K562 (cell line): ENCODE results near the gene ATM. TPM values are rescaled to one million over a fixed set of nuclear protein-coding genes. Genes with fewer than 3 reads are reported as not detected.

Source experiments
- CBX3 ChIP-seq, 2 experiments: IDR thresholded peaks; 1 replicate in 1 of 2; 2 replicates in 1 of 2; pipeline ENCODE4 v1.6.1; 2012; ENCODE audit warnings: inconsistent platforms in 2 of 2, low read length in 2 of 2, borderline replicate concordance in 1 of 2, control low read depth in 1 of 2
- HDGF ChIP-seq: fragments of 450-650 bp; IDR thresholded peaks from 2 replicates; pipeline ENCODE4 v1.6.1; 2016
- MAFF ChIP-seq: IDR thresholded peaks from 2 replicates; pipeline ENCODE4 v1.6.1; 2012; ENCODE audit warnings: low read length, improper control_type of control experiment
- MCM7 ChIP-seq, 2 experiments: fragments of 450-650 bp; IDR thresholded peaks; 2 replicates each; pipeline ENCODE4 v1.6.1; 2016 to 2018
- NFE2L1 ChIP-seq: fragments of 450-650 bp; IDR thresholded peaks from 2 replicates; pipeline ENCODE4 v1.6.1; 2016; ENCODE audit warnings: missing genetic modification characterization, low read depth, mild to moderate bottlenecking, missing compliant biosample characterization, moderate library complexity, borderline replicate concordance
- PCBP1 ChIP-seq: fragments of 200-400 bp; formaldehyde crosslinking; IDR thresholded peaks from 2 replicates; pipeline ENCODE4 v1.6.1; 2018; ENCODE audit warnings: mild to moderate bottlenecking, low read depth, low read length; ENCODE audit not compliant: poor library complexity, severe bottlenecking
- RFX1 ChIP-seq: fragments of 450-650 bp; IDR thresholded peaks from 2 replicates; pipeline ENCODE4 v1.6.1; 2016; ENCODE audit warnings: mild to moderate bottlenecking, moderate library complexity
- RFX7 ChIP-seq: fragments of 250-450 bp; sonication (Bioruptor Pico); IDR thresholded peaks from 2 replicates; pipeline ENCODE4 v1.5.1; 2021; ENCODE audit warnings: mild to moderate bottlenecking
- XRCC3 ChIP-seq: fragments of 450-650 bp; IDR thresholded peaks from 2 replicates; pipeline ENCODE4 v1.6.1; 2017; ENCODE audit warnings: mild to moderate bottlenecking, moderate library complexity
- YY1 ChIP-seq, 3 experiments: IDR thresholded peaks; 2 replicates each; pipeline ENCODE4 v1.6.1; 2011; ENCODE audit warnings: low read length in 2 of 3, mild to moderate bottlenecking in 2 of 3, moderate library complexity in 2 of 3, borderline replicate concordance in 1 of 3, control low read depth in 1 of 3, low read depth in 1 of 3; ENCODE audit not compliant: insufficient read depth in 3 of 3, insufficient replicate concordance in 2 of 3, control insufficient read depth in 1 of 3, insufficient read length in 1 of 3; ENCODE audit errors: extremely low read depth in 1 of 3
- ZBTB12 ChIP-seq: fragments of 250-450 bp; sonication (Bioruptor Pico); IDR thresholded peaks from 2 replicates; pipeline ENCODE4 v1.4.0; 2020
- ZKSCAN1 ChIP-seq: fragments of 150-350 bp; IDR thresholded peaks from 2 replicates; pipeline ENCODE4 v1.6.1; 2016; ENCODE audit warnings: low read depth, low read length
- ZNF395 ChIP-seq: fragments of 200-800 bp; sonication (Bioruptor generic); IDR thresholded peaks from 2 replicates; pipeline ENCODE4 v1.6.1; 2017; ENCODE audit warnings: missing genetic modification characterization, missing compliant biosample characterization
- ZNF707 ChIP-seq: fragments of 250-450 bp; sonication (Bioruptor Pico); conservative IDR thresholded peaks from 2 replicates; pipeline ENCODE4 v1.8.0; 2022; ENCODE audit warnings: inconsistent platforms, mild to moderate bottlenecking, moderate library complexity
- polyA plus RNA-seq, 8 experiments: library from polyadenylated mRNA; depleted of rRNA in 4 of 8; stranded (reverse) in 5 of 8; unstranded in 3 of 8; fragments of >200 nt; fragmentation: Nextera tagmentation in 2 of 8; fragmentation: Illumina TruSeq in 1 of 8; extraction: Ambion mirVana in 2 of 8; extraction: Trizol in 1 of 8; gene quantifications; 2 replicates each; pipeline versions ENCODE4 v1.2.1 to v1.2.3, GENCODE V29; 2011 to 2014; ENCODE audit warnings: inconsistent platforms in 1 of 8, missing spikeins in 1 of 8
- total RNA-seq, 7 experiments: library from RNA; depleted of rRNA in 6 of 7; stranded (reverse); fragments of >200 nt in 6 of 7; fragmentation: Illumina TruSeq in 2 of 7; extraction: Trizol in 2 of 7; gene quantifications; 2 replicates each; pipeline versions ENCODE4 v1.2.1 to v1.2.3, GENCODE V29; 2011 to 2021; ENCODE audit warnings: low replicate concordance in 1 of 7
- TF ChIP-seq, protein P1 (sequence below): fragments of 150-350 bp; conservative IDR thresholded peaks from 2 replicates; pipeline ENCODE4 v1.6.1; 2014; ENCODE audit warnings: low read length
- TF ChIP-seq, protein P2 (sequence below): fragments of 450-650 bp; IDR thresholded peaks from 2 replicates; pipeline ENCODE4 v1.6.1; 2017; ENCODE audit warnings: antibody characterized with exemption

The ATM gene
- total and polyA plus RNA-seq, 9 of the 15 experiments (the other 6 are each of a cell fraction or from before 2014, with no cell fraction given), result 8.3 to 46.8 (median 26.2) TPM

DNA sequence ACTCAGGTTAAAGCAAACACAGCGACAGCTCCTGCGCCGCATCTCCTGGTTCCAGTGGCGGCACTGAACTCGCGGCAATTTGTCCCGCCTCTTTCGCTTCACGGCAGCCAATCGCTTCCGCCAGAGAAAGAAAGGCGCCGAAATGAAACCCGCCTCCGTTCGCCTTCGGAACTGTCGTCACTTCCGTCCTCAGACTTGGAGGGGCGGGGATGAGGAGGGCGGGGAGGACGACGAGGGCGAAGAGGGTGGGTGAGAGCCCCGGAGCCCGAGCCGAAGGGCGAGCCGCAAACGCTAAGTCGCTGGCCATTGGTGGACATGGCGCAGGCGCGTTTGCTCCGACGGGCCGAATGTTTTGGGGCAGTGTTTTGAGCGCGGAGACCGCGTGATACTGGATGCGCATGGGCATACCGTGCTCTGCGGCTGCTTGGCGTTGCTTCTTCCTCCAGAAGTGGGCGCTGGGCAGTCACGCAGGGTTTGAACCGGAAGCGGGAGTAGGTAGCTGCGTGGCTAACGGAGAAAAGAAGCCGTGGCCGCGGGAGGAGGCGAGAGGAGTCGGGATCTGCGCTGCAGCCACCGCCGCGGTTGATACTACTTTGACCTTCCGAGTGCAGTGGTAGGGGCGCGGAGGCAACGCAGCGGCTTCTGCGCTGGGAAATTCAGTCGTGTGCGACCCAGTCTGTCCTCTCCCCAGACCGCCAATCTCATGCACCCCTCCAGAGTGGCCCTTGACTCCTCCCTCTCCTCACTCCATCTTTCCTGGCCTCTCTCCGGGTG lies at the start of gene ATM, which contains the start of gene NPAT (continued):
- no peak for TF ChIP-seq PCBP1
- TF ChIP-seq MCM7 (IDR thresholded peaks at IDR 0.05), result no peak
- TF ChIP-seq NFE2L1, result no peak
- TF ChIP-seq ZNF395 (CRISPR knock-in tag), result peak; percentile 74; the same call in 1 of the 2 replicates
- TF ChIP-seq XRCC3, result no peak
- no peak; a peak in 1 of 3 replicates for TF ChIP-seq CBX3 (IDR thresholded peaks at IDR 0.05; ENCODE audit: borderline replicate concordance in 1 of 2, low read length in 2 of 2)
- TF ChIP-seq ZKSCAN1, result peak; percentile 37
- TF ChIP-seq YY1 (IDR thresholded peaks at IDR 0.05; ENCODE audit: borderline replicate concordance in 1 of 3, control insufficient read depth in 1 of 3, extremely low read depth in 1 of 3, insufficient read depth in 3 of 3, insufficient read length in 1 of 3, insufficient replicate concordance in 2 of 3, low read depth in 1 of 3, low read length in 2 of 3), result peak in 2 of 3 experiments; percentile 72 to 79
- TF ChIP-seq, protein P1, sequence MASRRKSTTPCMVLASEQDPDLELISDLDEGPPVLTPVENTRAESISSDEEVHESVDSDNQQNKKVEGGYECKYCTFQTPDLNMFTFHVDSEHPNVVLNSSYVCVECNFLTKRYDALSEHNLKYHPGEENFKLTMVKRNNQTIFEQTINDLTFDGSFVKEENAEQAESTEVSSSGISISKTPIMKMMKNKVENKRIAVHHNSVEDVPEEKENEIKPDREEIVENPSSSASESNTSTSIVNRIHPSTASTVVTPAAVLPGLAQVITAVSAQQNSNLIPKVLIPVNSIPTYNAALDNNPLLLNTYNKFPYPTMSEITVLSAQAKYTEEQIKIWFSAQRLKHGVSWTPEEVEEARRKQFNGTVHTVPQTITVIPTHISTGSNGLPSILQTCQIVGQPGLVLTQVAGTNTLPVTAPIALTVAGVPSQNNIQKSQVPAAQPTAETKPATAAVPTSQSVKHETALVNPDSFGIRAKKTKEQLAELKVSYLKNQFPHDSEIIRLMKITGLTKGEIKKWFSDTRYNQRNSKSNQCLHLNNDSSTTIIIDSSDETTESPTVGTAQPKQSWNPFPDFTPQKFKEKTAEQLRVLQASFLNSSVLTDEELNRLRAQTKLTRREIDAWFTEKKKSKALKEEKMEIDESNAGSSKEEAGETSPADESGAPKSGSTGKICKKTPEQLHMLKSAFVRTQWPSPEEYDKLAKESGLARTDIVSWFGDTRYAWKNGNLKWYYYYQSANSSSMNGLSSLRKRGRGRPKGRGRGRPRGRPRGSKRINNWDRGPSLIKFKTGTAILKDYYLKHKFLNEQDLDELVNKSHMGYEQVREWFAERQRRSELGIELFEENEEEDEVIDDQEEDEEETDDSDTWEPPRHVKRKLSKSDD, result no peak; the same call in 1 of the 2 replicates
- no peak for TF ChIP-seq MAFF
- no peak for TF ChIP-seq RFX1
- no peak for TF ChIP-seq RFX7 (CRISPR knock-in tag)
- no peak for TF ChIP-seq ZNF707 (CRISPR knock-in tag)
- no peak; the same call in 1 of the 2 replicates for TF ChIP-seq HDGF
- TF ChIP-seq, protein P2, sequence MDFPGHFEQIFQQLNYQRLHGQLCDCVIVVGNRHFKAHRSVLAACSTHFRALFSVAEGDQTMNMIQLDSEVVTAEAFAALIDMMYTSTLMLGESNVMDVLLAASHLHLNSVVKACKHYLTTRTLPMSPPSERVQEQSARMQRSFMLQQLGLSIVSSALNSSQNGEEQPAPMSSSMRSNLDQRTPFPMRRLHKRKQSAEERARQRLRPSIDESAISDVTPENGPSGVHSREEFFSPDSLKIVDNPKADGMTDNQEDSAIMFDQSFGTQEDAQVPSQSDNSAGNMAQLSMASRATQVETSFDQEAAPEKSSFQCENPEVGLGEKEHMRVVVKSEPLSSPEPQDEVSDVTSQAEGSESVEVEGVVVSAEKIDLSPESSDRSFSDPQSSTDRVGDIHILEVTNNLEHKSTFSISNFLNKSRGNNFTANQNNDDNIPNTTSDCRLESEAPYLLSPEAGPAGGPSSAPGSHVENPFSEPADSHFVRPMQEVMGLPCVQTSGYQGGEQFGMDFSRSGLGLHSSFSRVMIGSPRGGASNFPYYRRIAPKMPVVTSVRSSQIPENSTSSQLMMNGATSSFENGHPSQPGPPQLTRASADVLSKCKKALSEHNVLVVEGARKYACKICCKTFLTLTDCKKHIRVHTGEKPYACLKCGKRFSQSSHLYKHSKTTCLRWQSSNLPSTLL, result no peak
- TF ChIP-seq ZBTB12, result peak; percentile 81
